ENCODE results near the gene ADI1.
"Not testable (repeated sequence)": the region's sequence is repeated elsewhere in the genome, so short reads cannot be mapped to it uniquely, and the experiment has no call there.

The ADI1 gene

GRCh38 chr2:3464401-3465005 is 54.8 kb downstream of the ADI1 start:
- no peak for DNase-seq (ENCODE audit: low read depth in 2 of 3, low spot score in 1 of 3)

- no peak for DNase-seq (ENCODE audit: low read depth in 2 of 3, low spot score in 1 of 3)
These were observed 55.4 kb downstream of the ADI1 start for GRCh38 chr2:3463944-3464343.

GRCh38 chr2:3463186-3463835 is 56.0 kb downstream of the ADI1 start:
- DNase-seq (ENCODE audit: low read depth in 2 of 3, low spot score in 1 of 3) = no peak

DNA sequence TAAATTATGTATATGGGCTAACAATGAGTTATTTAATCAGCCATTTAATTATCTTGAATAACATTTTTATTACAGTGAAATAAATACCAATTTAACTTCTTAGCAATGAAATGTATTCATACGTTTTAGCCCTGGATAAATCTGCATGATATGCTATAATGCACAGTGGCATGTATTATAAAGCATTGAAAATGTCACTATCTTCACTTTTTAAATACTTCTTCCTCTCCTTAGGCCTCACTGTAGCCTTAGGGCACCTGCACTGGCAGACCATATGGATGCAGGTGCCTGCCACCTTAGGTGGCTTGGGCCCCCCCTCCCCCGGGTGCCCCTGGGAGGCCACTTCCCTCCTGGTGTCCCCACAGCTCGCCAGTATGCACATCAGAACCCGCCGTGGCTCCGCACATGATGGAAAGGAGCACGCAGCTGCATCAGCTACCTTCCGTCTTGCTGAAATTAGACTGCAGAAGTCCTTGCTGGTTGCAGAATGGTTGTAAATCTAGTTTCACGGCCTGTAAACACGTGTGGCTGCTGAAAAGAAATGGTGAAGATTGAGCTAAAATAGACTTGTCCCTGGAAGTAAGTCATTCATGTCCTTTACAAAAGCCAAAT is 56.7 kb downstream of the ADI1 start:
- no peak for DNase-seq (ENCODE audit: low read depth in 2 of 3, low spot score in 1 of 3)

GRCh38 chr2:3461801-3462492 is 57.4 kb downstream of the ADI1 start:
- DNase-seq (ENCODE audit: low read depth in 2 of 3, low spot score in 1 of 3) = peak in 1 of 3 donors; percentile 30

DNA sequence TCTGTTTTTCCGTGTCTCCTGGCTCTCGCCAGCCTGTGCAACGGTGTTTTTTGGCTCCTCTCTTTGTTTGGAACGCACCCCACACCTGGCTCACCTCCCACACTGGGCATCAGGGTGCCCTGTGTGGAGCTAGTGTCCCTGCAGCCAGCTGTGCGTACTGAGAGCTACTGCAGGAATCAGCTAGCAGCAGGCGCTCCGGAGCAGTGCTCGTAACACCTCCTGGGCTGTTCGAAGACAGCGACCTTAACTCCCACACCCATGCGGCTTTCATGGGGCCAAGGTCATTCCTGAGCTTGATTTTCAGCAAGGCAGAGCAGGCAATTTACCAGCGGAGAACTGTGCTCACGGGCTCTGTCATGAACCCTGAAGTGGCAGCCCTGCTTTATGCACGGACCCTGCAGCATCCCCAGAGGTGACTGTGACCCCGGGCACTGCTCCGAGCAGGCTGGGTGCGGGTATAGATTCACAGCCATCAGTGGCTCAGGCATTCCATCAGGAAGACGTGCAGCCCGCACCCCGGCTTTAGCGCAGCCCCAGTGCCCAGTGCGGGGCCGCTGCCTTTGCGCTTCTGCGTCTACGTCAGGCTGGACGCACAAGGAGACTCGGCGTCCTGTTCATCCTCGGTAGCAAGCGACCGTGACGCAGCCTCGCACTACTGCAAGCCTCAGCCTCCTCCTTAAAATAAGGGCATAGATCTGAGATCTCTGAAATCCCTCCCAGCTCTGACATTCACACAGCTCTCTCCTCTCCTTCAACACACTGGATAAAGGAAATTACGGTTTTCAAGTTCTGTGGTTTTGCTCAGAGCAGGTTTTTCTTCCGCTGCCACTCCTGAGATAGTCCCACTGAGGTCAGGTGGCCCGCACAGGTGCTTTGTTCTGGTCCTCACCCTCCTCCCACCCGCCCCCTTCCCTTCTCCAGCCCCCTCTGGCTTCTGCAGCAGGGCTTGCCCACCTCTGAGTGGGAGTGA is 58.2 kb downstream of the ADI1 start:
- no peak for DNase-seq (ENCODE audit: low read depth in 2 of 3, low spot score in 1 of 3)

GRCh38 chr2:3460156-3460555 is 59.2 kb downstream of the ADI1 start:
- DNase-seq (ENCODE audit: low read depth in 2 of 3, low spot score in 1 of 3) = no peak

DNA sequence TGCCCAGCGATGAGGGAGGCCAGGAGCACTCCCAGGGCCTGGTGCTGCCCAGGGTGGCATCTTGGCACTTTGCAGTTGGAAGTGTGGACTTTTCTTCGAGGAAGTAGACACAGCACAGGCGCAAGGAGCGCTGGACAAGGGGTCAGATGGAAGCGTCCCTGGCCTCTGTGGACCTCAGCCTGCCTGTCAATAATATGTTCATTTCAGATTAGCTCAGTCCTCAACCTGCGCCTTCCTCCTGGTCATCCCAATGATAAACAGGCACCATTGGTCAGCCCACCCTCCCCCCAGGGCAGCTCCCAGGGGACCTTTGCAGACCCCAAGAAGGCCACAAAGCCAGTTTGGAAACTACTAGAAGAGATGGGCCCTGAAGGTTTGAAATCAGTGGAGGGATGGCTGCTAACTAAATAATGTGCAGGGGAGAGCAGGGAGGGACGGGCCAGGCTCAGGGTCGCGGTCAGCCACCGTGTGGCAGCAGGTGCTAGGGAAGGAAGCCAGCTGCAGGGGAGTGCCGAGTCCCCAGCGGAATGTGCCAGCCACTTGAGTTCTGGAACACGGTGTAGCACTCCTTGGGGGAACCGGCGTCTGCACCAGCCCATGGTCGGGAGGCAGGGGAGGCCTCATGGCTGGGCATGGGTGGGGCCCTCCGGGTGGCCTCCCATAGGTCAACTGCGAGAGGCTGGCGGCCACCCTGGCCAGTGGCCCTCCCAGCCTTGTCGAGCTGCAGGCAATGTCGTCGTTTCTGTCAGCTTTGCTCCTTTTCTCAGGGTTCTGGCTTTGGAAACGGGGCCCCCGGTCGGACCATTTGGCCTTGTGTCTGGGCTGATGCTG is 59.9 kb downstream of the ADI1 start:
- DNase-seq (ENCODE audit: low read depth in 2 of 3, low spot score in 1 of 3) = no peak

DNA sequence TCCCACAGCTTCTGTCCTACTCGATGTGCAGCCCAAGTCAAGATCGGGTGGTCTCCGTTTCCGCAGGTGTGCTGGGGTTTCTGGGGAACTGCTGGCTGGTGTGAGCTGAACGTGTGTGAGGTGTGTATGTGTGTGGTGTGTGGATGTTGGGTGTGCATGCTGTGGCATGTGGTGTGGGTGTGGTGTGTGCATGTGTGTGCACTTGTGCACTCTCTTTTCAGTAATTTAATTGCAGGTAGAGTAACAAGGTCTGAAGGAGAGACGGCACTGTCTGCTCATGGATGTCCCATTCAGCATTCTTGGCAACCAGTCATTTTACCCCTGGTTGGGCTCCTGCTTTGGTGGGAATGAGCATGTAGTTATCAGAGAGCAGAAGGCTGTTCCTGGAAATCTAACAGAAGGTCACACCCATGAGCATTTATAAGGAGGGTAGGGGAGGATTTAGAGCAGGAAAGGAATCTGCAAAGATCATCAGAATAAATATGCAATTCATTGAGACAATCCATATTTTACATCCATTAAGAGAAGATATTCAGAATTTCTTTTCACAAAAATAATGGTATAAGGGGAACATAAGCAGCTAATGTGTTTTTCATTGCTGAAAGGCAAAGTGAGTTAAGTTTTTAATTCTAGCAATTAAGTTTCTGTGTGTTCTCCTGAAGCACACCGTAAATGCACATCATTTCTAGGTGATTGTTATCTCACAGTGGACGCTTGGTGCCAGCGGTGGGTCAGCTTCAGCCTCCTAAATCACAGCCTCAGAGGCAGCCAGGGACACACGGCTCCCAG is 60.7 kb downstream of the ADI1 start:
- DNase-seq (ENCODE audit: low read depth in 2 of 3, low spot score in 1 of 3) = no peak

DNA sequence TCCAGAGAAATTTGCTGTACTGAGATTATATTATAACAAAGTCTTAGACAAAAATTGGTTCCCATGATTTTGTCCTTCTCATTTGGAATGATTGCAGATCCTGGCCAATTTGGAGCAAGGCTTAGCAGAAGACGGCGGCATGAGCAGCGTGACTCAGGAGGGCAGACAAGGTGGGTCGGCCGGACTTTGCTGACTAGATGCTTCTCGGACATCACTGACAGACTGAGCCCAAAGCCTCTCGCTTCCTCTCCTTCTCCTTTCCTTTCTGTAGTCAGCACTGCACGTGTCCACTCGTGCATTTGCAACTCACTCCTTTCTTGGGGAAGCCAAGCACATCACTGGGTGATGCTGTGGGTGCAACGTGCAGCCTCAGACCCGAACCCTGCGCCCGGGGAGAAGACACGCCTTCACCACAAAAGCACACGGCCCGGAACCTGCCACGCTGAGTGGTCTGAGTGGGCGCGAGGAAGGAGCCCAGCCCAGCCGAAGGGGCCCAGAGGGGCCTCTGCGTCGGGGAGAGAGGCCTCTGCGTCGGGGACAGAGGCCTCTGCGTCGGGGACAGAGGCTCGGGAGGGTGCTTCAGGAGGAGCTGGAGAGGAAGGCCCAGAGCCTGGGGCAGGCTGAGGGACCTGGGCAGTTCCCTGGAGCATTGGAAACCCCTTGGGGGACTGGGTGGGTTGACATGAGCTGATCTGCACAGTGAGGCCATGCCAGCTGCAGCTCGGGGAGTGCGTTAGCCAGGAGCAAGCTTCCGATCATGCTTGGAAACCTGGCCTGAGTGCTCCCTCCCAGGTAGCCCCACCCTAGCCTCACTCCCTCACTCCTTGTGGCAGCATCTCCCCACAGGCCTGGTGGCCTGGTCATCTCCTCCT is 61.6 kb downstream of the ADI1 start:
- DNase-seq (ENCODE audit: low read depth in 2 of 3, low spot score in 1 of 3) = no peak

- no peak for DNase-seq (ENCODE audit: low read depth in 2 of 3, low spot score in 1 of 3)
These were observed 63.2 kb downstream of the ADI1 start for GRCh38 chr2:3456125-3456524.

GRCh38 chr2:3454802-3455201 is 64.5 kb downstream of the ADI1 start:
- DNase-seq (ENCODE audit: low read depth in 2 of 3, low spot score in 1 of 3) = no peak

DNA sequence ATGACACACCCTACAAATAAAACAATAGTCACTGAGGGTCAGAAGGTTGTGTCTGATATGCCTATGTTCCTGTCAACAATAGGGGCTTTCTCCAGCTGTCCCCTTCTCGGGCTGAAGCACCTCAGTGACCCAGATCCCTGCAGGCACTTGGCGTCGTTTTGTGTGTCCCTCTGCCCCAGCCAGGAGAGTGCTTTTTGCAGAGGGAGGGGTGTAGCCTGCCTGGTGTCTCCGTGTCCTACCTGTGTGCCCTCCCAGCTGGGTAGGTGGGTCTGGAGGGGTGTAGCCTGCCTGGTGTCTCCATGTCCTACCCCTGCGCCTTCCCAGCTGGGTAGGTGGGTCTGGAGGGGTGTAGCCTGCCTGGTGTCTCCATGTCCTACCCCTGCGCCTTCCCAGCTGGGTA is 65.3 kb downstream of the ADI1 start:
- not testable (repeated sequence) for DNase-seq (ENCODE audit: low read depth in 2 of 3, low spot score in 1 of 3)

- no peak for DNase-seq (ENCODE audit: low read depth in 2 of 3, low spot score in 1 of 3)
These were observed 65.9 kb downstream of the ADI1 start for GRCh38 chr2:3453190-3453999.

DNA sequence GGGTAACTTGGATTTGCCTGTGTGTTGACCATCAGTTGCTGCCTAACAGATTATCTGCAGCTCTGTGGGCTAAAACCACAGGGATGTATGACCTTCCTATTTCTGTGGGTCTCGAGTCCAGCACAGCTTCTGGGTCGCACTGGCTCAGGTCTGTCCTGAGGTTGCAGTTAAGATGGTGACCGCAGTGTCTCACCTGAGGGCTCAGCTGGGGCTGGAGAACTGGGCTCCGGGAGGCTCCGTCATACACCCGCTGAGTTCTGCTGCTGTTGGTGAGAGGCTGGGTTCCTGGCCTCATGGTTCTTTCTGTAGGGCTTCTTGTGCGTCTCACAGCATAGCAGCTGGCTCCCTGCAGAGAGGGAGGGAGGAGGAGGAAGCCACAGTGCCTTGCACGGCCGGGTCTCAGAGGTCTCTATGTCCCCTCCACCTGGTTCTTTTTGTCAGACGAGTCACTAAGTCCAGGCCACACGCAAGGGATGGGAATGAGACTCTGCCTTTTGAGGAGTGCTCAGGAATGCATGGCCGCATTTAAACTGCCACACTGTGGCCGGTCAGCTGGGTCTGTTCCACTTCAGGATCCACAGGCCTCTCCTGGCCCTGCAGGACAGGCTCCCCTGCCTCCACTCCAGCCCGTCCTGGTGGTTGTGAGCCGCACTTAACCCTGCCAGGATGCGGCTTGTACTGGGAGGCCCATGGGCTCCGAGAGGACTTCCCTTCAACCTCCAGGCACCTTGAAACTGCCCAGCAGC is 67.2 kb downstream of the ADI1 start:
- no peak for DNase-seq (ENCODE audit: low read depth in 2 of 3, low spot score in 1 of 3)

GRCh38 chr2:3451169-3451568 is 68.2 kb downstream of the ADI1 start:
- no peak for DNase-seq (ENCODE audit: low read depth in 2 of 3, low spot score in 1 of 3)
